A375 (cell line): ENCODE data around the gene ZNF101. TPM values are rescaled to one million over a fixed set of nuclear protein-coding genes. Genes with fewer than 3 reads are reported as not detected.

Experiments
- small RNA-seq: library from RNA; depleted of rRNA; stranded (forward); fragments of <200 nt; gene quantifications from one replicate; pipeline ENCODE3, GENCODE V24; 2014
- total RNA-seq: library from RNA; depleted of rRNA; stranded (reverse); fragments of >200 nt; shearing (Covaris generic); gene quantifications from 2 replicates; pipeline ENCODE4 v1.2.3, GENCODE V29; 2014; rRNA removed

ZNF101 gene
- total RNA-seq = 7.3 and 12.3 TPM in 2 replicates

GRCh38 chr19:19668230-19669012 is at the start of gene ZNF101:
TSS of gene ZNF101 (plus strand) at chr19:19668839. CDS start at chr19:19668964, 125 bp downstream.

GRCh38 chr19:19627621-19628500 is 40.8 kb upstream of the ZNF101 start, which contains the start of gene LPAR2:
TSS of gene LPAR2 (minus strand) at chr19:19628220. CDS start at chr19:19627275, 945 bp downstream.

GRCh38 chr19:19643158-19644053 is 25.2 kb upstream of the ZNF101 start, which contains the start of gene GMIP:
TSS of gene GMIP (minus strand) at chr19:19643657. CDS start at chr19:19643529, 128 bp downstream.

GRCh38 chr19:19663256-19664120 is 5.2 kb upstream of the ZNF101 start, which contains the start of gene ATP13A1:
TSS of gene ATP13A1 (minus strand) at chr19:19663676. CDS start at chr19:19663666, 10 bp downstream.

GRCh38 chr19:19732579-19733501 is 64.2 kb downstream of the ZNF101 start, which contains the start of gene ZNF14:
TSS of gene ZNF14 (minus strand) at chr19:19733112. CDS start at chr19:19732958, 154 bp downstream.

Small RNA genes within 50 kb of the gene (small RNA-seq; reads per million reads assigned to genes)
- gene AC011458.2 = not detected

Other genes with a start within 250 kb of the ZNF101 start
- gene TSSK6, start 153.3 kb upstream of the ZNF101 start, total RNA-seq = 2.1 and 2.8 TPM in 2 replicates
- 600 and 677 TPM in 2 replicates for gene NDUFA13, start 152.6 kb upstream of the ZNF101 start, total RNA-seq
- 6.2 and 8.1 TPM in 2 replicates for gene YJEFN3, start 139.9 kb upstream of the ZNF101 start, total RNA-seq
- gene CILP2, start 130.6 kb upstream of the ZNF101 start, total RNA-seq = 2.0 and 3.1 TPM in 2 replicates
- 5.2 and 6.6 TPM in 2 replicates for gene PBX4, start 50.2 kb upstream of the ZNF101 start, total RNA-seq
- 5.9 and 7.5 TPM in 2 replicates for gene LPAR2, start 40.6 kb upstream of the ZNF101 start, total RNA-seq
- gene GMIP, start 25.2 kb upstream of the ZNF101 start, total RNA-seq = 11.4 and 13.6 TPM in 2 replicates
- 72.9 and 73.7 TPM in 2 replicates for gene ATP13A1, start 5.2 kb upstream of the ZNF101 start, total RNA-seq
- gene ZNF14, start 64.3 kb downstream of the ZNF101 start, total RNA-seq = 3.1 and 3.2 TPM in 2 replicates
- gene ZNF506, start 152.9 kb downstream of the ZNF101 start, total RNA-seq = 10.9 and 13.3 TPM in 2 replicates
- gene ZNF253, start 197.0 kb downstream of the ZNF101 start, total RNA-seq = 3.6 and 6.0 TPM in 2 replicates
- gene ZNF93, start 232.1 kb downstream of the ZNF101 start, total RNA-seq = 7.7 and 8.3 TPM in 2 replicates